Measurements from ENCODE around the gene GABRB2.

GRCh38 chr5:161287436-161287835, 259.1 kb downstream of the GABRB2 start:
- no peak for TF ChIP-seq MYC (IDR thresholded peaks at IDR 0.05; ENCODE audit: borderline replicate concordance, low read length)
- no peak for TF ChIP-seq POLR2A (IDR thresholded peaks at IDR 0.05; ENCODE audit: low read length)
- no peak for TF ChIP-seq CTCF (IDR thresholded peaks at IDR 0.05)
- TF ChIP-seq CEBPB (IDR thresholded peaks at IDR 0.05): no peak
- TF ChIP-seq ZSCAN20 (CRISPR knock-in tag; IDR thresholded peaks at IDR 0.05): no peak
- no peak for TF ChIP-seq POLR2AphosphoS2 (conservative IDR thresholded peaks at IDR 0.05; ENCODE audit: low read length)
- TF ChIP-seq TP53 (CRISPR knock-in tag; IDR thresholded peaks at IDR 0.05): no peak
- TF ChIP-seq PBX3 (IDR thresholded peaks at IDR 0.05): no peak
- TF ChIP-seq HOXA7 (CRISPR knock-in tag; IDR thresholded peaks at IDR 0.05): no peak
- no peak for TF ChIP-seq KDM5A (IDR thresholded peaks at IDR 0.05)
- TF ChIP-seq RNF2 (IDR thresholded peaks at IDR 0.05; ENCODE audit: borderline replicate concordance, low read depth): no peak
- no peak for TF ChIP-seq CBX8 (IDR thresholded peaks at IDR 0.05)
- no peak for TF ChIP-seq RAD21 (conservative IDR thresholded peaks at IDR 0.05 in 1 of 2, IDR thresholded peaks at IDR 0.05 in 1 of 2)
